Ovary (tissue), 9 donors: ENCODE measurements around the gene CCNJL. TPM values are rescaled to one million over a fixed set of nuclear protein-coding genes. Genes with fewer than 3 reads are reported as not detected.

ENCODE experiments used
- DNase-seq, 5 donors: peaks; one replicate each; pipeline ENCODE4 v3.0.0-alpha.2; 2019 to 2020
- H3K27ac ChIP-seq, 2 donors: fragments of 200-600 bp; one replicate each; pipeline versions ENCODE4 v1.5.1 to v1.8.0; 2019 to 2022
- H3K27me3 ChIP-seq: fragments of 200-600 bp; one replicate; pipeline ENCODE4 v1.8.0; 2022
- H3K36me3 ChIP-seq: fragments of 200-600 bp; sonication (generic); one replicate; pipeline ENCODE4 v1.5.1; 2019
- H3K4me1 ChIP-seq: one replicate; pipeline ENCODE4 v1.8.1; 2013; ENCODE audit warnings: mild to moderate bottlenecking, moderate library complexity; ENCODE audit not compliant: insufficient read depth
- H3K4me3 ChIP-seq: fragments of 200-600 bp; sonication (generic); one replicate; pipeline ENCODE4 v1.5.1; 2017
- H3K9me3 ChIP-seq, 2 donors: fragments of 200-600 bp in 1 of 2; sonication (generic) in 1 of 2; one replicate each; pipeline versions ENCODE4 v1.5.1 to v1.8.1; 2013 to 2019; ENCODE audit warnings: mild to moderate bottlenecking in 1 of 2, moderate library complexity in 1 of 2
- EP300 ChIP-seq: sonication (generic); formaldehyde crosslinking; IDR thresholded peaks from one replicate; pipeline ENCODE4 v1.6.1; 2017; ENCODE audit warnings: antibody characterized with exemption
- POLR2A ChIP-seq: fragments of 450-650 bp; IDR thresholded peaks from one replicate; pipeline ENCODE4 v1.6.1; 2017; ENCODE audit warnings: antibody characterized with exemption, mild to moderate bottlenecking, moderate library complexity
- WGBS, 3 donors: extraction: QIAGEN DNeasy Blood & Tissue Kit in 1 of 3; methylation state at CpG; one replicate each; pipeline versions ENCODE4 v1.1.5 to v1.1.7; 2013 to 2017; 5-methylcytosine and 5-hydroxymethylcytosine counted together
- intact Hi-C, 4 donors: fragments of 100-400 bp; cut with DNase I; formaldehyde crosslinking; loops; one replicate each; pipeline versions ENCODE4 v1.11.0 to v1.15.1; 2022 to 2023
- polyA plus RNA-seq, 2 donors: library from polyadenylated mRNA; stranded (reverse); fragments of 200-250 nt in 1 of 2; fragments of 350-450 nt in 1 of 2; fragmentation: Illumina TruSeq in 1 of 2; extraction: RNeasy Lipid Tissue Mini Kit (QIAGEN cat#74804) in 1 of 2; gene quantifications; one replicate each; pipeline ENCODE4 v1.2.3, GENCODE V29; 2013 to 2014
- total RNA-seq, 7 donors: library from RNA; depleted of rRNA in 2 of 7; stranded (reverse); fragments of >200 nt in 2 of 7; fragmentation: NEBNext Ultra II Directional in 3 of 7; extraction: Animal tissue kit (Norgen Biotek cat#: 25700) in 3 of 7; gene quantifications; one replicate each; pipeline versions ENCODE4 v1.1.0 to v1.2.4, GENCODE V29; 2016 to 2023
- TF ChIP-seq, protein P1 (sequence below), 3 donors: fragments of 450-650 bp in 2 of 3; fragments of 200-600 bp in 1 of 3; IDR thresholded peaks; one replicate each; pipeline versions ENCODE4 v1.5.1 to v1.8.0; 2016 to 2022; ENCODE audit warnings: antibody characterized with exemption in 3 of 3, mild to moderate bottlenecking in 1 of 3
- donor health status: DM: no; HTN: no; CAD: no; lungs with moderate emphysema.
- donor health status: DM: no; HTN: no; CAD: no.
- donor health status: Bipolar disorder and iron deficiency.
- donor health status: DM: yes; HTN: yes; CAD: no.
- donor health status: DM: no; HTN: no; CAD: no.
- donor health status: DM: yes; HTN: yes; CAD: no.

The CCNJL gene
- total and polyA plus RNA-seq, 9 donors = 3.4 to 11.8 (median 6.3) TPM

GRCh38 chr5:160293386-160293785 lies 19.0 kb downstream of the CCNJL start:
- H3K9me3 ChIP-seq = no peaks in the 10 kb centered on the region
- H3K4me3 ChIP-seq = no peak overlapping the region
- H3K36me3 ChIP-seq = no peaks in the 10 kb centered on the region
- TF ChIP-seq POLR2A (no peak), EP300 (no peak)
- TF ChIP-seq, protein P1, sequence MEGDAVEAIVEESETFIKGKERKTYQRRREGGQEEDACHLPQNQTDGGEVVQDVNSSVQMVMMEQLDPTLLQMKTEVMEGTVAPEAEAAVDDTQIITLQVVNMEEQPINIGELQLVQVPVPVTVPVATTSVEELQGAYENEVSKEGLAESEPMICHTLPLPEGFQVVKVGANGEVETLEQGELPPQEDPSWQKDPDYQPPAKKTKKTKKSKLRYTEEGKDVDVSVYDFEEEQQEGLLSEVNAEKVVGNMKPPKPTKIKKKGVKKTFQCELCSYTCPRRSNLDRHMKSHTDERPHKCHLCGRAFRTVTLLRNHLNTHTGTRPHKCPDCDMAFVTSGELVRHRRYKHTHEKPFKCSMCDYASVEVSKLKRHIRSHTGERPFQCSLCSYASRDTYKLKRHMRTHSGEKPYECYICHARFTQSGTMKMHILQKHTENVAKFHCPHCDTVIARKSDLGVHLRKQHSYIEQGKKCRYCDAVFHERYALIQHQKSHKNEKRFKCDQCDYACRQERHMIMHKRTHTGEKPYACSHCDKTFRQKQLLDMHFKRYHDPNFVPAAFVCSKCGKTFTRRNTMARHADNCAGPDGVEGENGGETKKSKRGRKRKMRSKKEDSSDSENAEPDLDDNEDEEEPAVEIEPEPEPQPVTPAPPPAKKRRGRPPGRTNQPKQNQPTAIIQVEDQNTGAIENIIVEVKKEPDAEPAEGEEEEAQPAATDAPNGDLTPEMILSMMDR (IDR thresholded peaks at IDR 0.05) = no peak
- WGBS, 3 donors = 92 to 96% (median 95%) methylated on average over 10 of the region's 10 CpGs
- H3K4me1 ChIP-seq = peaks cover 1% of the 10 kb centered on the region
- no peak for DNase-seq
- no peaks in the 10 kb centered on the region for H3K27me3 ChIP-seq
- H3K27ac ChIP-seq = no peak overlapping the region
- intact Hi-C loops = no loop called here

GRCh38 chr5:160291467-160291866 lies 20.9 kb downstream of the CCNJL start:
- no peaks in the 10 kb centered on the region for H3K36me3 ChIP-seq
- 82 to 89% (median 83%) methylated on average over 8 of the region's 8 CpGs for WGBS, 3 donors
- H3K27me3 ChIP-seq = no peaks in the 10 kb centered on the region
- H3K9me3 ChIP-seq = no peaks in the 10 kb centered on the region
- intact Hi-C loops = no loop called here
- DNase-seq = no peak
- peaks cover 10% of the 10 kb centered on the region for H3K4me1 ChIP-seq
- H3K4me3 ChIP-seq = no peak overlapping the region
- H3K27ac ChIP-seq = no peak overlapping the region
- TF ChIP-seq EP300 = no peak
- TF ChIP-seq, protein P1 (IDR thresholded peaks at IDR 0.05) = no peak
- no peak for TF ChIP-seq POLR2A

GRCh38 chr5:160290751-160291150 lies 21.6 kb downstream of the CCNJL start:
- intact Hi-C loops = no loop called here
- Histone ChIP-seq H3K27ac (no peak overlapping the region), H3K36me3 (no peaks in the 10 kb centered on the region), H3K27me3 (no peaks in the 10 kb centered on the region), H3K4me3 (no peak overlapping the region), H3K4me1 (peaks cover 13% of the 10 kb centered on the region), H3K9me3 (no peaks in the 10 kb centered on the region)
- TF ChIP-seq, protein P1 (IDR thresholded peaks at IDR 0.05) = no peak
- TF ChIP-seq POLR2A (no peak), EP300 (no peak)
- DNase-seq = no peak
- 91 to 96% (median 96%) methylated on average over 3 of the region's 3 CpGs for WGBS, 3 donors

- H3K4me3 ChIP-seq = no peak overlapping the region
- no peaks in the 10 kb centered on the region for H3K27me3 ChIP-seq
- H3K27ac ChIP-seq = no peak overlapping the region
- H3K4me1 ChIP-seq = peaks cover 15% of the 10 kb centered on the region
- no peak for DNase-seq
- TF ChIP-seq EP300 (no peak), POLR2A (no peak)
- TF ChIP-seq, protein P1 (IDR thresholded peaks at IDR 0.05) = no peak
- intact Hi-C loops = no loop called here
- no peaks in the 10 kb centered on the region for H3K9me3 ChIP-seq
- 66 to 74% (median 68%) methylated on average over 7 of the region's 7 CpGs for WGBS, 3 donors
- H3K36me3 ChIP-seq = no peaks in the 10 kb centered on the region
Measured at GRCh38 chr5:160289721-160290120, 22.6 kb downstream of the CCNJL start.

DNA sequence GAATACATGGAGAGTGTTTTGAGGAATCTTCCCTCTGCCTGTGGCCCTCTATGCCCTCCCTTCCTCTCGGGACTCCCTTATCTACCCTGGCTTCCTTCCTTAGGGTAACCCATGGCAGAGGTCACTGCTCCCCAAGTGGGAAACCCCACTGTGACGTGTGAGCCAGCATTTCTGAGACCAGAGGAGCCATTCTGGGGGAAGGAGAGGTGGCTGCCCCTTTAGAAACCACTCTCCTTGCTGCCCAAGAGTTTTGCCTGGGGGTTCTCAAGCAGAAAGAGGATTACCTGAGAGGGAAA lies 23.1 kb downstream of the CCNJL start:
- intact Hi-C loops = no loop called here
- TF ChIP-seq, protein P1 (IDR thresholded peaks at IDR 0.05) = no peak
- TF ChIP-seq EP300 (no peak), POLR2A (no peak)
- Histone ChIP-seq H3K27ac (no peak overlapping the region), H3K36me3 (no peaks in the 10 kb centered on the region), H3K4me1 (peaks cover 15% of the 10 kb centered on the region), H3K9me3 (no peaks in the 10 kb centered on the region), H3K27me3 (no peaks in the 10 kb centered on the region), H3K4me3 (no peak overlapping the region)
- no peak for DNase-seq
- 36 to 72% (median 70%) methylated on average over 2 of the region's 2 CpGs for WGBS, 3 donors
